Measurements from ENCODE around the gene LEMD3.

DNA sequence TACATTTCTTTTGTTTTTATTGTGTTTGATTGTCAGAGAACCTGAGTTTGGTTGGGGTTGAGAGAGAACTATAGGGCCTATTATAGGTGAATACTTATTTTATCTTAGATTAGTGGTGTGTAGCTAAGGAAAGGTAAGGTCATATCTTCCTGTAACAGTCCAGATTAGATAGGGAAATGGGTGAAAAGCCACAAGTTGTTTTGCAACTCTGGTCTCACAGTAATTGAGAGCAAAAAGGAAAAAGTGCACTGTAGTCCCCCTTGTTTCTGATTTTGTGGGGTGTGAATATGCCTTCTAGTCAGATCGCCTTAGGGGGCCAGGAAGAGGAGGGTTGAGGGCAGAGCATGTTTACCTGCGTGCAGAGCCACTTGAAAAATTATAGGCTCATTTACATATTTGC, 118.0 kb downstream of the LEMD3 start:
- TF ChIP-seq, protein P1, sequence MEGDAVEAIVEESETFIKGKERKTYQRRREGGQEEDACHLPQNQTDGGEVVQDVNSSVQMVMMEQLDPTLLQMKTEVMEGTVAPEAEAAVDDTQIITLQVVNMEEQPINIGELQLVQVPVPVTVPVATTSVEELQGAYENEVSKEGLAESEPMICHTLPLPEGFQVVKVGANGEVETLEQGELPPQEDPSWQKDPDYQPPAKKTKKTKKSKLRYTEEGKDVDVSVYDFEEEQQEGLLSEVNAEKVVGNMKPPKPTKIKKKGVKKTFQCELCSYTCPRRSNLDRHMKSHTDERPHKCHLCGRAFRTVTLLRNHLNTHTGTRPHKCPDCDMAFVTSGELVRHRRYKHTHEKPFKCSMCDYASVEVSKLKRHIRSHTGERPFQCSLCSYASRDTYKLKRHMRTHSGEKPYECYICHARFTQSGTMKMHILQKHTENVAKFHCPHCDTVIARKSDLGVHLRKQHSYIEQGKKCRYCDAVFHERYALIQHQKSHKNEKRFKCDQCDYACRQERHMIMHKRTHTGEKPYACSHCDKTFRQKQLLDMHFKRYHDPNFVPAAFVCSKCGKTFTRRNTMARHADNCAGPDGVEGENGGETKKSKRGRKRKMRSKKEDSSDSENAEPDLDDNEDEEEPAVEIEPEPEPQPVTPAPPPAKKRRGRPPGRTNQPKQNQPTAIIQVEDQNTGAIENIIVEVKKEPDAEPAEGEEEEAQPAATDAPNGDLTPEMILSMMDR (IDR thresholded peaks at IDR 0.05) = no peak
- TF ChIP-seq POLR2A (IDR thresholded peaks at IDR 0.05) = no peak
